Neural cell (in vitro differentiated cells): ENCODE measurements around the gene EPHA4. TPM values are rescaled to one million over a fixed set of nuclear protein-coding genes. Genes with fewer than 3 reads are reported as not detected.

ENCODE experiments used
- H2AFZ ChIP-seq: fragments of 200-600, 300-800 bp; sonication (generic), shearing (Covaris generic); 2 replicates; pipeline ENCODE4 v1.6.0; 2014; ENCODE audit warnings: low read depth, mild to moderate bottlenecking, antibody characterized with exemption, low read length, moderate library complexity
- H3F3A ChIP-seq: fragments of 200-600 bp; shearing (Covaris generic); 2 replicates; pipeline ENCODE4 v1.6.1; 2016; ENCODE audit warnings: mild to moderate bottlenecking, moderate library complexity, mixed read lengths, antibody characterized with exemption, low read length; ENCODE audit not compliant: insufficient read depth, poor library complexity, severe bottlenecking
- H3K27ac ChIP-seq: fragments of 200-600, 300-800 bp; sonication (generic), shearing (Covaris generic); 2 replicates; pipeline ENCODE4 v1.5.1; 2014; ENCODE audit warnings: mild to moderate bottlenecking, low read length, moderate library complexity
- H3K27me3 ChIP-seq: fragments of 300-800, 200-600 bp; sonication (generic), shearing (Covaris generic); 2 replicates; pipeline ENCODE4 v1.6.0; 2014; ENCODE audit warnings: mild to moderate bottlenecking, low read depth, low read length, moderate library complexity; ENCODE audit not compliant: insufficient read depth
- H3K36me3 ChIP-seq: fragments of 300-800, 200-600 bp; sonication (generic), shearing (Covaris generic); 2 replicates; pipeline ENCODE4 v1.5.1; 2014; ENCODE audit warnings: mild to moderate bottlenecking, antibody characterized with exemption, low read length, moderate library complexity; ENCODE audit not compliant: insufficient read depth
- H3K4me2 ChIP-seq: fragments of 300-800, 200-600 bp; sonication (generic), shearing (Covaris generic); 2 replicates; pipeline ENCODE4 v1.6.0; 2014; ENCODE audit warnings: mild to moderate bottlenecking, low read length
- H3K4me3 ChIP-seq: fragments of 300-800, 200-600 bp; sonication (generic), shearing (Covaris generic); 2 replicates; pipeline ENCODE4 v1.5.1; 2014; ENCODE audit warnings: mild to moderate bottlenecking, low read length, moderate library complexity
- H3K79me2 ChIP-seq: fragments of 200-600 bp; shearing (Covaris generic); replicated peaks from 2 replicates; pipeline ENCODE4 v1.6.0; 2014; ENCODE audit warnings: mild to moderate bottlenecking, low read length, moderate library complexity; ENCODE audit not compliant: insufficient read depth
- H3K9ac ChIP-seq: fragments of 300-800, 200-600 bp; sonication (generic), shearing (Covaris generic); 2 replicates; pipeline ENCODE4 v1.6.1; 2016; ENCODE audit warnings: mild to moderate bottlenecking, low read length, mixed read lengths
- H3K9me2 ChIP-seq: fragments of 200-600 bp; shearing (Covaris generic); 2 replicates; pipeline ENCODE4 v1.6.1; 2016; ENCODE audit warnings: mild to moderate bottlenecking, low read length, mixed read lengths; ENCODE audit not compliant: insufficient read depth
- H3K9me3 ChIP-seq: fragments of 200-600, 300-800 bp; sonication (generic), shearing (Covaris generic); 2 replicates; pipeline ENCODE4 v1.6.1; 2016; ENCODE audit warnings: mild to moderate bottlenecking, mixed run types, low read length, moderate library complexity, mixed read lengths
- H4K20me1 ChIP-seq: fragments of 200-600 bp; shearing (Covaris generic); 2 replicates; pipeline ENCODE4 v1.6.1; 2016; ENCODE audit warnings: mild to moderate bottlenecking, mixed run types; ENCODE audit not compliant: insufficient read depth
- EP300 ChIP-seq: fragments of 450-650 bp; conservative IDR thresholded peaks from 2 replicates; pipeline ENCODE4 v1.6.1; 2014; ENCODE audit warnings: antibody characterized with exemption, mild to moderate bottlenecking, moderate library complexity; ENCODE audit not compliant: poor library complexity, severe bottlenecking
- EZH2 ChIP-seq: fragments of 200-600, 300-800 bp; shearing (Covaris generic), sonication (generic); IDR thresholded peaks from 2 replicates; pipeline ENCODE4 v1.6.1; 2014; ENCODE audit warnings: antibody characterized with exemption, low read length, borderline replicate concordance, mild to moderate bottlenecking; ENCODE audit not compliant: insufficient read depth, poor library complexity, severe bottlenecking
- POLR2AphosphoS5 ChIP-seq: IDR thresholded peaks from 2 replicates; pipeline ENCODE4 v1.6.1; 2012
- RAD21 ChIP-seq: fragments of 450-650 bp; conservative IDR thresholded peaks from 2 replicates; pipeline ENCODE4 v1.6.1; 2014; ENCODE audit warnings: antibody characterized with exemption, mild to moderate bottlenecking, moderate library complexity
- SMC3 ChIP-seq: fragments of 450-650 bp; conservative IDR thresholded peaks from 2 replicates; pipeline ENCODE4 v1.6.1; 2014; ENCODE audit warnings: antibody characterized with exemption, mild to moderate bottlenecking, moderate library complexity; ENCODE audit not compliant: poor library complexity
- TAF1 ChIP-seq: IDR thresholded peaks from 2 replicates; pipeline ENCODE4 v1.6.1; 2012; ENCODE audit warnings: low read depth
- polyA plus RNA-seq: library from polyadenylated mRNA; depleted of rRNA; stranded (reverse); fragments of >200 nt; gene quantifications from 2 replicates; pipeline ENCODE4 v1.2.3, GENCODE V29; 2014
- TF ChIP-seq, protein P1 (sequence below): IDR thresholded peaks from 2 replicates; pipeline ENCODE4 v1.6.1; 2012; ENCODE audit warnings: borderline replicate concordance
- TF ChIP-seq, protein P2 (sequence below): fragments of 450-650 bp; IDR thresholded peaks from 2 replicates; pipeline ENCODE4 v1.5.1; 2014; ENCODE audit warnings: antibody characterized with exemption, mild to moderate bottlenecking, moderate library complexity; ENCODE audit not compliant: poor library complexity, severe bottlenecking

EPHA4 gene
- polyA plus RNA-seq, 1 donor from 2014 or later: 71.1 TPM

DNA sequence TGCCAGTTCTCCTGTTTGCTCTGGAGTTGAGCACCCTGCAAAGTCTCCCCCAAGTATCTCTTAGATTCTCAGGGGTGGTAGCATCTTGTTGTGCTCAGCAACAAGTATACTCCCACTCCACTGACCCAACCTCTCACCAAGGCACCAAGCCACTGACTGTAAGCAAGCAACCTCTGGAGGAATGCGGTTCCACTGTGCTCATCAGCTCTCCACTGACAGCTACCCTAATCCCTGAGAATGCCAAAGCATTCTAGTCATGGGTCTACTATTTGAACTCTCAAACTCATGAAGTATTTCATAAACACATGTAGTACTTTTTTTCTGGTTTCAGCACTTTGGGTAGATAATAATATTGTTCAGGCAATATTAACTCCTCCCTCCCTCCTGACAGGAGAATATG is 170.0 kb downstream of the EPHA4 start:
- Histone ChIP-seq H3K27me3 (no peaks in the 10 kb centered on the region), H3K4me3 (no peak overlapping the region), H3K36me3 (no peaks in the 10 kb centered on the region), H3K79me2 (no peaks in the 10 kb centered on the region), H2AFZ (no peak overlapping the region), H3K9ac (no peak overlapping the region), H3F3A (no peaks in the 10 kb centered on the region), H3K4me2 (no peak overlapping the region), H3K9me3 (no peaks in the 10 kb centered on the region), H3K27ac (no peak overlapping the region), H3K9me2 (no peaks in the 10 kb centered on the region), H4K20me1 (no peaks in the 10 kb centered on the region)
- TF ChIP-seq EP300 (no peak), TAF1 (no peak), EZH2 (no peak), POLR2AphosphoS5 (no peak), RAD21 (no peak), SMC3 (no peak)
- TF ChIP-seq, protein P1, sequence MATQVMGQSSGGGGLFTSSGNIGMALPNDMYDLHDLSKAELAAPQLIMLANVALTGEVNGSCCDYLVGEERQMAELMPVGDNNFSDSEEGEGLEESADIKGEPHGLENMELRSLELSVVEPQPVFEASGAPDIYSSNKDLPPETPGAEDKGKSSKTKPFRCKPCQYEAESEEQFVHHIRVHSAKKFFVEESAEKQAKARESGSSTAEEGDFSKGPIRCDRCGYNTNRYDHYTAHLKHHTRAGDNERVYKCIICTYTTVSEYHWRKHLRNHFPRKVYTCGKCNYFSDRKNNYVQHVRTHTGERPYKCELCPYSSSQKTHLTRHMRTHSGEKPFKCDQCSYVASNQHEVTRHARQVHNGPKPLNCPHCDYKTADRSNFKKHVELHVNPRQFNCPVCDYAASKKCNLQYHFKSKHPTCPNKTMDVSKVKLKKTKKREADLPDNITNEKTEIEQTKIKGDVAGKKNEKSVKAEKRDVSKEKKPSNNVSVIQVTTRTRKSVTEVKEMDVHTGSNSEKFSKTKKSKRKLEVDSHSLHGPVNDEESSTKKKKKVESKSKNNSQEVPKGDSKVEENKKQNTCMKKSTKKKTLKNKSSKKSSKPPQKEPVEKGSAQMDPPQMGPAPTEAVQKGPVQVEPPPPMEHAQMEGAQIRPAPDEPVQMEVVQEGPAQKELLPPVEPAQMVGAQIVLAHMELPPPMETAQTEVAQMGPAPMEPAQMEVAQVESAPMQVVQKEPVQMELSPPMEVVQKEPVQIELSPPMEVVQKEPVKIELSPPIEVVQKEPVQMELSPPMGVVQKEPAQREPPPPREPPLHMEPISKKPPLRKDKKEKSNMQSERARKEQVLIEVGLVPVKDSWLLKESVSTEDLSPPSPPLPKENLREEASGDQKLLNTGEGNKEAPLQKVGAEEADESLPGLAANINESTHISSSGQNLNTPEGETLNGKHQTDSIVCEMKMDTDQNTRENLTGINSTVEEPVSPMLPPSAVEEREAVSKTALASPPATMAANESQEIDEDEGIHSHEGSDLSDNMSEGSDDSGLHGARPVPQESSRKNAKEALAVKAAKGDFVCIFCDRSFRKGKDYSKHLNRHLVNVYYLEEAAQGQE: no peak

DNA sequence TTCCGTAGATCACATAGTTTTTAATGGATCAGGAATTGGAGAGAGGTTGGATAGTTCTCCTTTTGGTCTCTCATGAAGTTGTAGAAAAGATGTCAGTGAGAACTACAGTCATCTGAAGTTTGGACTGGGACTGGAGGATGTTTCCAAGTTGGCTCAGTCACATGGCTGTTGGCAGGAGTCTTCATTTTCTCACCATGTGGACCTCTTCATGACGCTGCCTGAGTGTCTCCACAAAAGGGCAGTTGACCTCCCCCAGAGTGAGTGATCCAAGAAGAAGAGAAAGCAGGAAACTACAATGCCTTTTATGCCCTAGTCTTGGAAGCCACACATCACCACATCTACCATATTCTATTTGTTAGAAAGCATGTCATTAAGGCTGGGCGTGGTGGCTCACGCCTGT is 171.7 kb downstream of the EPHA4 start:
- H3K4me2 ChIP-seq: no peak overlapping the region
- no peaks in the 10 kb centered on the region for H3K9me2 ChIP-seq
- no peak for TF ChIP-seq POLR2AphosphoS5
- TF ChIP-seq TAF1: no peak
- no peaks in the 10 kb centered on the region for H3F3A ChIP-seq
- no peak overlapping the region for H3K27ac ChIP-seq
- H2AFZ ChIP-seq: no peak overlapping the region
- H3K36me3 ChIP-seq: no peaks in the 10 kb centered on the region
- H3K9ac ChIP-seq: no peak overlapping the region
- no peaks in the 10 kb centered on the region for H3K9me3 ChIP-seq
- H3K27me3 ChIP-seq: no peaks in the 10 kb centered on the region
- no peaks in the 10 kb centered on the region for H3K79me2 ChIP-seq
- H3K4me3 ChIP-seq: no peak overlapping the region
- no peaks in the 10 kb centered on the region for H4K20me1 ChIP-seq

DNA sequence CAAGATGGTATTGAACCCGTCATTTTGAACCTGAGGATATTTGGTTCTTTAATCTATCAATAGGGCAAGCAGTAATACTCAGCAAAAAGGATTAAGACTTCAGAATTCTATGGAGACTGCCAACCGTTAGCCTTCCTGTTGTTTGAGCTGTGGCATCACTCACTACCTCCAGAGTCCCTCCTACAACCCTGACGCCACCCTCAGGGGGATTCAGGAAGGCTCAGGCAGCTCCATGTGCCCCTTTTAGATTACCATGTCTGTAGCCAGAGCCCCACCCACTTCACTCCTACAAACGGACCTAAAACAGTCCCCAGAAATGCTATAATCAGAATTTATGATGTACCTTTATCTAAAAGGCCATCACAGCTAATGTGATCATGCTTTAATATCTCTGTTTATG is 172.9 kb downstream of the EPHA4 start:
- no peaks in the 10 kb centered on the region for H3K9me2 ChIP-seq
- no peaks in the 10 kb centered on the region for H3K9me3 ChIP-seq
- H3K27ac ChIP-seq: no peak overlapping the region
- no peaks in the 10 kb centered on the region for H3K36me3 ChIP-seq
- H3K4me2 ChIP-seq: no peak overlapping the region
- H3K4me3 ChIP-seq: no peak overlapping the region
- H3K79me2 ChIP-seq: no peaks in the 10 kb centered on the region
- H3F3A ChIP-seq: no peaks in the 10 kb centered on the region
- no peak overlapping the region for H3K9ac ChIP-seq
- no peaks in the 10 kb centered on the region for H3K27me3 ChIP-seq
- H4K20me1 ChIP-seq: no peaks in the 10 kb centered on the region
- TF ChIP-seq EP300: no peak
- no peak for TF ChIP-seq EZH2
- no peak for TF ChIP-seq RAD21
- no peak for TF ChIP-seq SMC3
- TF ChIP-seq, protein P2, sequence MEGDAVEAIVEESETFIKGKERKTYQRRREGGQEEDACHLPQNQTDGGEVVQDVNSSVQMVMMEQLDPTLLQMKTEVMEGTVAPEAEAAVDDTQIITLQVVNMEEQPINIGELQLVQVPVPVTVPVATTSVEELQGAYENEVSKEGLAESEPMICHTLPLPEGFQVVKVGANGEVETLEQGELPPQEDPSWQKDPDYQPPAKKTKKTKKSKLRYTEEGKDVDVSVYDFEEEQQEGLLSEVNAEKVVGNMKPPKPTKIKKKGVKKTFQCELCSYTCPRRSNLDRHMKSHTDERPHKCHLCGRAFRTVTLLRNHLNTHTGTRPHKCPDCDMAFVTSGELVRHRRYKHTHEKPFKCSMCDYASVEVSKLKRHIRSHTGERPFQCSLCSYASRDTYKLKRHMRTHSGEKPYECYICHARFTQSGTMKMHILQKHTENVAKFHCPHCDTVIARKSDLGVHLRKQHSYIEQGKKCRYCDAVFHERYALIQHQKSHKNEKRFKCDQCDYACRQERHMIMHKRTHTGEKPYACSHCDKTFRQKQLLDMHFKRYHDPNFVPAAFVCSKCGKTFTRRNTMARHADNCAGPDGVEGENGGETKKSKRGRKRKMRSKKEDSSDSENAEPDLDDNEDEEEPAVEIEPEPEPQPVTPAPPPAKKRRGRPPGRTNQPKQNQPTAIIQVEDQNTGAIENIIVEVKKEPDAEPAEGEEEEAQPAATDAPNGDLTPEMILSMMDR: no peak
- no peak for TF ChIP-seq POLR2AphosphoS5
- H2AFZ ChIP-seq: no peak overlapping the region
